Lower leg skin (tissue), 4 donors: Measurements from ENCODE around the gene OBSCN. TPM values are rescaled to one million over a fixed set of nuclear protein-coding genes. Genes with fewer than 3 reads are reported as not detected.
A peak's percentile ranks its signal among the peaks of the same experiment; 100 is the strongest.

Source experiments
- DNase-seq, 2 donors: peaks; one replicate each; pipeline ENCODE4 v3.0.0-alpha.2; 2019; ENCODE audit warnings: low spot score in 2 of 2
- H3K4me3 ChIP-seq: fragments of 200-600 bp; sonication (generic); 2 replicates; pipeline ENCODE4 v1.5.1; 2017; ENCODE audit warnings: mild to moderate bottlenecking, low read depth; ENCODE audit not compliant: poor library complexity, severe bottlenecking
- POLR2A ChIP-seq, 2 donors: fragments of 450-650 bp; IDR thresholded peaks; one replicate each; pipeline ENCODE4 v1.6.1; 2016 to 2017; ENCODE audit warnings: antibody characterized with exemption in 2 of 2, mild to moderate bottlenecking in 1 of 2, moderate library complexity in 1 of 2
- WGBS, 2 donors: methylation state at CpG; one replicate each; pipeline ENCODE4 v1.1.5; 2018; 5-methylcytosine and 5-hydroxymethylcytosine counted together
- intact Hi-C: fragments of 100-400 bp; cut with DNase I; formaldehyde crosslinking; loops from one replicate; pipeline ENCODE4 v1.15.0; 2023; ENCODE audit warnings: low total_unique reads
- total RNA-seq, 4 donors: library from RNA; depleted of rRNA; stranded (reverse); fragments of >200 nt; gene quantifications; one replicate each; pipeline ENCODE4 v1.1.0, GENCODE V29; 2016
- TF ChIP-seq, protein P1 (sequence below), 3 donors: fragments of 450-650 bp; IDR thresholded peaks; one replicate each; pipeline ENCODE4 v1.5.1; 2016; ENCODE audit warnings: antibody characterized with exemption in 3 of 3, mild to moderate bottlenecking in 3 of 3, moderate library complexity in 2 of 3

OBSCN gene
- total RNA-seq, 4 donors from 2014 or later, result 7.4 to 39.2 (median 18.5) TPM

DNA sequence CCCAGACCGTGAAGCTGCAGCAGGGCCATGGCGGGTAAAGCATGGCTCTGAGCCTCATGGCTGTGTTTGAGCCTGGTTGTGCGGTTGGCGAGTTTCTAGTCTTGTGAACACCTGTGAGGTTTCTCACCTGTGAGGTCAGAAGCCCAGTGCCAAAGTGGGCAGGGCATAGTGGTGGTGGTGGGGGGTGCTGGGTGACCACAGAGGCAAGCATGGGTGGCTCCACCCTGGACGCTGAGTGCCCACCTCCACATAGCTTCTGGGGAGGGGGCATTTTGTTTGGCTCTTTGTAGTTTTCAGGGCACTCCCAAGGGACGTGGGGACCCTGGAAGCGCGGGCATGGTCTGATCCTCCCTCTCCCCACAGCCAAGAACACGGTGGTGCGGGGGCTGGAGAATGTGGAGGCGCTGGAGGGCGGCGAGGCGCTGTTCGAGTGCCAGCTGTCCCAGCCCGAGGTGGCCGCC is 107.7 kb downstream of the OBSCN start:
- no peak for TF ChIP-seq POLR2A (IDR thresholded peaks at IDR 0.05)
- TF ChIP-seq, protein P1, sequence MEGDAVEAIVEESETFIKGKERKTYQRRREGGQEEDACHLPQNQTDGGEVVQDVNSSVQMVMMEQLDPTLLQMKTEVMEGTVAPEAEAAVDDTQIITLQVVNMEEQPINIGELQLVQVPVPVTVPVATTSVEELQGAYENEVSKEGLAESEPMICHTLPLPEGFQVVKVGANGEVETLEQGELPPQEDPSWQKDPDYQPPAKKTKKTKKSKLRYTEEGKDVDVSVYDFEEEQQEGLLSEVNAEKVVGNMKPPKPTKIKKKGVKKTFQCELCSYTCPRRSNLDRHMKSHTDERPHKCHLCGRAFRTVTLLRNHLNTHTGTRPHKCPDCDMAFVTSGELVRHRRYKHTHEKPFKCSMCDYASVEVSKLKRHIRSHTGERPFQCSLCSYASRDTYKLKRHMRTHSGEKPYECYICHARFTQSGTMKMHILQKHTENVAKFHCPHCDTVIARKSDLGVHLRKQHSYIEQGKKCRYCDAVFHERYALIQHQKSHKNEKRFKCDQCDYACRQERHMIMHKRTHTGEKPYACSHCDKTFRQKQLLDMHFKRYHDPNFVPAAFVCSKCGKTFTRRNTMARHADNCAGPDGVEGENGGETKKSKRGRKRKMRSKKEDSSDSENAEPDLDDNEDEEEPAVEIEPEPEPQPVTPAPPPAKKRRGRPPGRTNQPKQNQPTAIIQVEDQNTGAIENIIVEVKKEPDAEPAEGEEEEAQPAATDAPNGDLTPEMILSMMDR (IDR thresholded peaks at IDR 0.05), result no peak
- intact Hi-C loops, result no loop called here
- 80 to 95% methylated on average over 15 to 17 of the region's 17 CpGs for WGBS, 2 donors
- peak in 1 of 2 donors; percentile 67 for DNase-seq
- H3K4me3 ChIP-seq, result no peak overlapping the region

DNA sequence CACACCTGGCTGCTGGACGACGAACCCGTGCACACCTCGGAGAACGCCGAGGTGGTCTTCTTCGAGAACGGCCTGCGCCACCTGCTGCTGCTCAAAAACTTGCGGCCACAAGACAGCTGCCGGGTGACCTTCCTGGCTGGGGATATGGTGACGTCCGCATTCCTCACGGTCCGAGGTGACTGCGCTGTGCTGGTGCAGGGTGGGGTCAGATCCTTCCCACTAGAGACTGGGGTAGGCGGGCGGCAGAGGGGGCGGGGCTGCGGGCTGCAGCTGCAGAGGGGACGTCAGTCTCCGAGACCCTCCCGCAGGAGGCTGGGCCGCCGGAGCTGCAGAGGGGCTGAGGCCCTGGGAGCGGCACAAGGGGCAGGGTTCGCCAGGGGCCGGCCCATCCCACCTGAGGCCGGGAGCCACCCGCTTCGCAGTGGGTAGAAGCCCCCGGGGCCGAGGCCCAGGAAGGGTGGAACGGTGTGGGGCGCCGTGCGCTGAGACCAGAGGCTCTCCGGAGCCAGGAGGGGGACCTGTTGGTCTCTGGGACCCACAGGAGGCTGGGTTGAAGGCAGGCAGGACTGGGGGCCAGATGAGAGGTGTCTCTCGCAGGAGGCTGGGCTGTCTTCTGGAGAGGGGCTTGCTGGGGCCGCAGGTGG is 108.2 kb downstream of the OBSCN start:
- TF ChIP-seq, protein P1 (IDR thresholded peaks at IDR 0.05), result no peak
- no peak for TF ChIP-seq POLR2A (IDR thresholded peaks at IDR 0.05)
- 70 to 88% methylated on average over 40 of the region's 40 CpGs for WGBS, 2 donors
- intact Hi-C loops, result no loop called here
- H3K4me3 ChIP-seq, result no peak overlapping the region
- peak in 1 of 2 donors; percentile 69 for DNase-seq

- intact Hi-C loops, result no loop called here
Measured at GRCh38 chr1:228316589-228317387, 108.9 kb downstream of the OBSCN start.

GRCh38 chr1:228317411-228317828 is 109.6 kb downstream of the OBSCN start:
- 83 to 94% methylated on average over 11 to 13 of the region's 14 CpGs for whole genome bisulfite sequencing, 2 donors
- intact Hi-C loops, result no loop called here
- peak in 1 of 2 donors; percentile 78 for DNase-seq
- H3K4me3 ChIP-seq, result no peak overlapping the region
- no peak for TF ChIP-seq POLR2A (IDR thresholded peaks at IDR 0.05)
- TF ChIP-seq, protein P1 (IDR thresholded peaks at IDR 0.05), result no peak

More at GRCh38 chr1:228316589-228317387, 108.9 kb downstream of the OBSCN start:
- WGBS, 2 donors, result 91 to 95% methylated on average over 39 to 42 of the region's 47 CpGs
- TF ChIP-seq POLR2A (IDR thresholded peaks at IDR 0.05), result no peak
- TF ChIP-seq, protein P1 (IDR thresholded peaks at IDR 0.05), result no peak
- H3K4me3 ChIP-seq, result no peak overlapping the region
- DNase-seq, result peak in 1 of 2 donors; percentile 84

DNA sequence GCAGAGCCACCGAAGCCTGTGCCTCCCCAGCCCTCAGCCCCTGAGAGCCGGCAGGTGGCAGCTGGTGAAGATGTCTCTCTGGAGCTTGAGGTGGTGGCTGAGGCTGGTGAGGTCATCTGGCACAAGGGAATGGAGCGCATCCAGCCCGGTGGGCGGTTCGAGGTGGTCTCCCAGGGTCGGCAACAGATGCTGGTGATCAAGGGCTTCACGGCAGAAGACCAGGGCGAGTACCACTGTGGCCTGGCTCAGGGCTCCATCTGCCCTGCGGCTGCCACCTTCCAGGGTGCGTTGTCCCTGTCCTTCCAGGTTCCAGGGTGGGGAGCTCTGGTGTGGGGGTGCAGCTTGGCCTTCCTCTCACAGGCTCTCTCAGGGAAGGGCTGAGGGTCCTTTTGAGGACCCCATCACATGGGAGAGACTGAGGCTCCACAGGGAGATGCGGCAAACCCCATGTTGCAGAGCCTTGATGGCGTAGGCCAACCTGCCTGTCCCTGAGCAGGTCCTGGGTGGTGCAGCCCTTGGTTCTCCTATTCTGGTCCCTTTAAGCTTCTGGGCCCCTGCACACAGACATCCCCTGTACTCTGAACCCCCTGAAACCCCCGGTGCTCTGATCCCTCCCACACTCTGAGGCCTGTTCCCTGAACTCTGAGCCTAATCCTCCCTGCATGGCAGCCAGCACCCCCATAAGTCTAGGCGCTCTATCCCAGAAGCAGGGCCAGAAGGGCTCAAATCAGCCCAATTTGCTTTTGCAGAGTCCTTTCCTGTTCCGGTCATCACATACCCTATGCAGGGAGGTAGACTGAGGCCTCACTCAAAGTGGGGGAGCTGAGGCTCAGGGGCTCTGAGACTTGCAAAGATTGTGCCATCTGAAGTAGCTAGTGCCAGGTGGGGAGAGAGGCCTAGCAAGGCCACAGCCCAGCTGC is 110.3 kb downstream of the OBSCN start:
- DNase-seq, result peak in 1 of 2 donors; percentile 76
- no peak for TF ChIP-seq POLR2A (IDR thresholded peaks at IDR 0.05)
- TF ChIP-seq, protein P1 (IDR thresholded peaks at IDR 0.05), result no peak
- intact Hi-C loops, result no loop called here
- WGBS, 2 donors, result 87 to 92% methylated on average over 14 to 16 of the region's 16 CpGs
- H3K4me3 ChIP-seq, result no peak overlapping the region
